KOPT-K1 (cell line): ENCODE measurements around the gene NUP210.

Source experiments
- H3K27ac ChIP-seq: fragments of 200-600 bp; sonication (generic); 2 replicates; pipeline ENCODE4 v1.5.1; 2016; ENCODE audit warnings: antibody characterized with exemption, mild to moderate bottlenecking, low read depth, low read length; ENCODE audit not compliant: poor library complexity, severe bottlenecking
- H3K36me3 ChIP-seq: fragments of 200-600 bp; sonication (generic); 2 replicates; pipeline ENCODE4 v1.5.1; 2017; ENCODE audit warnings: antibody characterized with exemption, mild to moderate bottlenecking, low read length, moderate library complexity; ENCODE audit not compliant: insufficient read depth
- H3K9me3 ChIP-seq: fragments of 200-600 bp; sonication (generic); 2 replicates; pipeline ENCODE4 v1.5.1; 2017; ENCODE audit warnings: antibody characterized with exemption, low read length, mild to moderate bottlenecking; ENCODE audit not compliant: insufficient read depth, poor library complexity, severe bottlenecking

Gene NUP210

GRCh38 chr3:13420045-13420830, at the start of gene NUP210:
TSS of gene NUP210 (minus strand) at chr3:13420322. CDS start at chr3:13420226, 96 bp downstream.
- H3K27ac ChIP-seq: peak within 1 kb of the TSS; percentile 95
- peaks cover 27% of the 10 kb centered on the region for H3K36me3 ChIP-seq

GRCh38 chr3:13466781-13467180, 46.7 kb upstream of the NUP210 start:
- H3K27ac ChIP-seq: no peak overlapping the region
- H3K9me3 ChIP-seq: no peaks in the 10 kb centered on the region
- no peaks in the 10 kb centered on the region for H3K36me3 ChIP-seq

More at GRCh38 chr3:13420045-13420830, at the start of gene NUP210:
- no peaks in the 10 kb centered on the region for H3K9me3 ChIP-seq

- Histone ChIP-seq H3K27ac (no peak overlapping the region), H3K36me3 (no peaks in the 10 kb centered on the region)
These were observed 45.2 kb upstream of the NUP210 start for GRCh38 chr3:13465236-13465873.

GRCh38 chr3:13463618-13464400, 43.7 kb upstream of the NUP210 start:
- Histone ChIP-seq H3K36me3 (no peaks in the 10 kb centered on the region), H3K27ac (no peak overlapping the region), H3K9me3 (no peaks in the 10 kb centered on the region)

More at GRCh38 chr3:13465236-13465873, 45.2 kb upstream of the NUP210 start:
- no peaks in the 10 kb centered on the region for H3K9me3 ChIP-seq

GRCh38 chr3:13462822-13463221, 42.7 kb upstream of the NUP210 start:
- no peak overlapping the region for H3K27ac ChIP-seq
- no peaks in the 10 kb centered on the region for H3K9me3 ChIP-seq
- H3K36me3 ChIP-seq: no peaks in the 10 kb centered on the region

GRCh38 chr3:13462125-13462629, 42.1 kb upstream of the NUP210 start:
- no peak overlapping the region for H3K27ac ChIP-seq
- no peaks in the 10 kb centered on the region for H3K9me3 ChIP-seq
- H3K36me3 ChIP-seq: no peaks in the 10 kb centered on the region

- H3K36me3 ChIP-seq: no peaks in the 10 kb centered on the region
- no peak overlapping the region for H3K27ac ChIP-seq
- H3K9me3 ChIP-seq: no peaks in the 10 kb centered on the region
These were observed 41.3 kb upstream of the NUP210 start for GRCh38 chr3:13461169-13462124.

GRCh38 chr3:13460341-13460736, 40.2 kb upstream of the NUP210 start:
- no peaks in the 10 kb centered on the region for H3K36me3 ChIP-seq
- no peak overlapping the region for H3K27ac ChIP-seq
- no peaks in the 10 kb centered on the region for H3K9me3 ChIP-seq

- Histone ChIP-seq H3K9me3 (no peaks in the 10 kb centered on the region), H3K36me3 (no peaks in the 10 kb centered on the region)
These were observed 39.7 kb upstream of the NUP210 start for GRCh38 chr3:13459605-13460340.

GRCh38 chr3:13457593-13457992, 37.5 kb upstream of the NUP210 start:
- H3K36me3 ChIP-seq: no peaks in the 10 kb centered on the region
- no peak overlapping the region for H3K27ac ChIP-seq

More at GRCh38 chr3:13459605-13460340, 39.7 kb upstream of the NUP210 start:
- H3K27ac ChIP-seq: no peak overlapping the region

GRCh38 chr3:13455644-13456043, 35.5 kb upstream of the NUP210 start:
- Histone ChIP-seq H3K27ac (no peak overlapping the region), H3K9me3 (no peaks in the 10 kb centered on the region), H3K36me3 (no peaks in the 10 kb centered on the region)

More at GRCh38 chr3:13457593-13457992, 37.5 kb upstream of the NUP210 start:
- no peaks in the 10 kb centered on the region for H3K9me3 ChIP-seq

GRCh38 chr3:13452490-13453335, 32.6 kb upstream of the NUP210 start:
- H3K27ac ChIP-seq: no peak overlapping the region
- no peaks in the 10 kb centered on the region for H3K36me3 ChIP-seq
- H3K9me3 ChIP-seq: no peaks in the 10 kb centered on the region

- Histone ChIP-seq H3K27ac (peak overlapping the region; percentile 23), H3K9me3 (no peaks in the 10 kb centered on the region), H3K36me3 (no peaks in the 10 kb centered on the region)
These were observed 31.2 kb upstream of the NUP210 start for GRCh38 chr3:13451301-13451673.
